IMR-90 (cell line): Measurements from ENCODE around the gene ZNF358.

Experiments used
- BHLHE40 ChIP-seq: fragments of 150-350 bp; IDR thresholded peaks from 2 replicates; pipeline ENCODE4 v1.6.1; 2016; ENCODE audit warnings: mild to moderate bottlenecking, low read depth, low read length
- CEBPB ChIP-seq: IDR thresholded peaks from 2 replicates; pipeline ENCODE4 v1.6.1; 2012; ENCODE audit warnings: low read depth, low read length, improper control_type of control experiment
- CHD1 ChIP-seq: IDR thresholded peaks from 2 replicates; pipeline ENCODE4 v1.6.1; 2012; ENCODE audit warnings: low read depth, low read length, improper control_type of control experiment
- CTCF ChIP-seq: conservative IDR thresholded peaks from 2 replicates; pipeline ENCODE4 v1.5.1; 2012; ENCODE audit warnings: mild to moderate bottlenecking, low read depth, low read length, improper control_type of control experiment
- MXI1 ChIP-seq: IDR thresholded peaks from 2 replicates; pipeline ENCODE4 v1.6.1; 2012; ENCODE audit warnings: low read depth, mild to moderate bottlenecking, low read length, moderate library complexity, borderline replicate concordance
- POLR2A ChIP-seq: IDR thresholded peaks from 2 replicates; pipeline ENCODE4 v1.6.1; 2012; ENCODE audit warnings: mild to moderate bottlenecking, low read depth, low read length
- RAD21 ChIP-seq: IDR thresholded peaks from 2 replicates; pipeline ENCODE4 v1.6.1; 2012; ENCODE audit warnings: low read length, improper control_type of control experiment
- RCOR1 ChIP-seq: IDR thresholded peaks from 2 replicates; pipeline ENCODE4 v1.6.1; 2012; ENCODE audit warnings: mild to moderate bottlenecking, low read length, improper control_type of control experiment; ENCODE audit not compliant: insufficient replicate concordance
- RFX5 ChIP-seq: IDR thresholded peaks from 2 replicates; pipeline ENCODE4 v1.8.0; 2012; ENCODE audit warnings: low read depth, mild to moderate bottlenecking, low read length, moderate library complexity
- SMC3 ChIP-seq: fragments of 150-350 bp; IDR thresholded peaks from 2 replicates; pipeline ENCODE4 v1.6.1; 2016; ENCODE audit warnings: low read depth, mild to moderate bottlenecking, antibody characterized with exemption, low read length, moderate library complexity

GRCh38 chr19:7554990-7555864 lies 39.3 kb downstream of the ZNF358 start:
- no peak for TF ChIP-seq POLR2A
- no peak for TF ChIP-seq CTCF
- no peak for TF ChIP-seq RCOR1
- no peak for TF ChIP-seq RAD21
- no peak for TF ChIP-seq CHD1
- TF ChIP-seq RFX5 = no peak
- TF ChIP-seq MXI1 = no peak
- no peak for TF ChIP-seq CEBPB
- TF ChIP-seq SMC3 = no peak
- TF ChIP-seq BHLHE40 = no peak
